HCT116 (cell line): ENCODE data around the gene ZNF214.

Source experiments
- CEBPB ChIP-seq: IDR thresholded peaks from 2 replicates; pipeline ENCODE4 v1.6.1; 2012; ENCODE audit warnings: low read depth
- CTCF ChIP-seq, 3 experiments: fragments of 200-600 bp in 1 of 3; sonication (generic) in 1 of 3; IDR thresholded peaks in 2 of 3; conservative IDR thresholded peaks in 1 of 3; 2 replicates each; pipeline ENCODE4 v1.5.1; 2012 to 2017; ENCODE audit warnings: low read depth in 2 of 3, low read length in 2 of 3, antibody characterized with exemption in 1 of 3, borderline replicate concordance in 1 of 3, control low read depth in 1 of 3, mild to moderate bottlenecking in 1 of 3, mixed read lengths in 1 of 3, mixed run types in 1 of 3, moderate library complexity in 1 of 3; ENCODE audit not compliant: insufficient read depth in 1 of 3
- ELF1 ChIP-seq: IDR thresholded peaks from 2 replicates; pipeline ENCODE4 v1.6.1; 2012; ENCODE audit warnings: low read depth, borderline replicate concordance
- EZH2 ChIP-seq: fragments of 200-600 bp; sonication (generic); IDR thresholded peaks from 2 replicates; pipeline ENCODE4 v1.6.1; 2017; ENCODE audit warnings: antibody characterized with exemption, mixed run types
- JUND ChIP-seq: IDR thresholded peaks from 2 replicates; pipeline ENCODE4 v1.6.1; 2012
- POLR2A ChIP-seq: IDR thresholded peaks from 2 replicates; pipeline ENCODE4 v1.7.0; 2011; ENCODE audit warnings: borderline replicate concordance; ENCODE audit not compliant: insufficient read depth, insufficient read length; ENCODE audit errors: extremely low read depth
- RAD21 ChIP-seq: IDR thresholded peaks from 2 replicates; pipeline ENCODE4 v1.6.1; 2012; ENCODE audit warnings: low read depth, mild to moderate bottlenecking
- SP1 ChIP-seq: IDR thresholded peaks from 2 replicates; pipeline ENCODE4 v1.6.1; 2012; ENCODE audit warnings: low read depth
- SRF ChIP-seq: IDR thresholded peaks from 2 replicates; pipeline ENCODE4 v1.6.1; 2012; ENCODE audit warnings: low read depth
- TCF7L2 ChIP-seq: IDR thresholded peaks from 2 replicates; pipeline ENCODE4 v1.7.0; 2011; ENCODE audit warnings: borderline replicate concordance, inconsistent platforms; ENCODE audit not compliant: insufficient read depth, insufficient read length; ENCODE audit errors: extremely low read depth
- ZNF274 ChIP-seq: fragments of 200-500 bp; sonication (Bioruptor generic); IDR thresholded peaks from 2 replicates; pipeline ENCODE4 v1.6.1; 2014; ENCODE audit warnings: mild to moderate bottlenecking, low read depth, low read length, inconsistent platforms
- TF ChIP-seq, protein P1 (sequence below): IDR thresholded peaks from 2 replicates; pipeline ENCODE4 v1.6.1; 2012
- TF ChIP-seq, protein P2 (sequence below): IDR thresholded peaks from 2 replicates; pipeline ENCODE4 v1.6.1; 2012

- TF ChIP-seq EZH2 (no peak), TCF7L2 (no peak), CTCF (IDR thresholded peaks at IDR 0.05 in 2 of 3, conservative IDR thresholded peaks at IDR 0.05 in 1 of 3; ENCODE audit: borderline replicate concordance in 1 of 3, insufficient read depth in 1 of 3, low read depth in 2 of 3, low read length in 2 of 3) (no peak), POLR2A (no peak), RAD21 (no peak), CEBPB (no peak), SP1 (no peak), JUND (no peak), ZNF274 (no peak), ELF1 (no peak), SRF (no peak)
- TF ChIP-seq, protein P1, sequence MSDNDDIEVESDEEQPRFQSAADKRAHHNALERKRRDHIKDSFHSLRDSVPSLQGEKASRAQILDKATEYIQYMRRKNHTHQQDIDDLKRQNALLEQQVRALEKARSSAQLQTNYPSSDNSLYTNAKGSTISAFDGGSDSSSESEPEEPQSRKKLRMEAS, result no peak
- TF ChIP-seq, protein P2, sequence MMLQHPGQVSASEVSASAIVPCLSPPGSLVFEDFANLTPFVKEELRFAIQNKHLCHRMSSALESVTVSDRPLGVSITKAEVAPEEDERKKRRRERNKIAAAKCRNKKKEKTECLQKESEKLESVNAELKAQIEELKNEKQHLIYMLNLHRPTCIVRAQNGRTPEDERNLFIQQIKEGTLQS, result no peak
These were observed 40.7 kb upstream of the ZNF214 start for GRCh38 chr11:7060868-7061267.
